Smooth muscle cell of the brain vasculature (primary cell): Measurements from ENCODE around the gene IL9R.
"Not testable (repeated sequence)": the region's sequence is repeated elsewhere in the genome, so short reads cannot be mapped to it uniquely, and the experiment has no call there.

Source experiments
- DNase-seq: peaks from one replicate; pipeline ENCODE4 v3.0.0-alpha.2; 2012; ENCODE audit warnings: low read depth, low spot score

The IL9R gene

DNA sequence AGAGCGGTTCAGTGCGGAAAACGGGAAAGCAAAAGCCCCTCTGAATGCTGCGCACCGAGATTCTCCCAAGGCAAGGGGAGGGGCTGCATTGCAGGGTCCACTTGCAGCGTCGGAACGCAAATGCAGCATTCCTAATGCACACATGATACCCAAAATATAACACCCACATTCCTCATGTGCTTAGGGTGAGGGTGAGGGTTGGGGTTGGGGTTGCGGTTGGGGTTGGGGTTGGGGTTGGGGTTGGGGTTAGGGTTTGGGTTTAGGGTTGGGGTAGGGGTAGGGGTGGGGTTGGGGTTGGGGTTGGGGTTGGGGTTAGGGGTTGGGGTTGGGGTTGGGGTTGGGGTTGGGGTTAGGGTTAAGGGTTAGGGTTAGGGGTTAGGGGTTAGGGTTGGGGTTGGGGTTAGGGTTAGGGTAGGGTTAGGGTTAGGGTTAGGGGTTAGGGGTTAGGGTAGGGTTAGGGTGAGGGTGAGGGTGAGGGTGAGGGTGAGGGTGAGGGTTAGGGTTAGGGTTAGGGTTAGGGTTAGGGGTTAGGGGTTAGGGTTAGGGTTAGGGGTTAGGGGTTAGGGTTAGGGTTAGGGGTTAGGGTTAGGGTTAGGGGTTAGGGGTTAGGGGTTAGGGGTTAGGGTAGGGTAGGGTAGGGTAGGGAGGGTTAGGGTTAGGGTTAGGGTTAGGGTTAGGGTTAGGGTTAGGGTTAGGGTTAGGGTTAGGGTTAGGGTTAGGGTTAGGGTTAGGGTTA lies 32.4 kb downstream of the IL9R start:
- peak; percentile 35 for DNase-seq

DNA sequence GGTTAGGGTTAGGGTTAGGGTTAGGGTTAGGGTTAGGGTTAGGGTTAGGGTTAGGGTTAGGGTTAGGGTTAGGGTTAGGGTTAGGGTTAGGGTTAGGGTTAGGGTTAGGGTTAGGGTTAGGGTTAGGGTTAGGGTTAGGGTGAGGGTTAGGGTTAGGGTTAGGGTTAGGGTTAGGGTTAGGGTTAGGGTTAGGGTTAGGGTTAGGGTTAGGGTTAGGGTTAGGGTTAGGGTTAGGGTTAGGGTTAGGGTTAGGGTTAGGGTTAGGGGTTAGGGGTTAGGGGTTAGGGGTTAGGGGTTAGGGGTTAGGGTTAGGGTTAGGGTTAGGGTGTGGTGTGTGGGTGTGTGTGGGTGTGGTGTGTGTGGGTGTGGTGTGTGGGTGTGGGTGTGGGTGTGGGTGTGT lies 33.0 kb downstream of the IL9R start:
- DNase-seq: not testable (repeated sequence)
